Adrenal gland (tissue), 12 donors: ENCODE measurements around the gene ZBTB7B. TPM values are rescaled to one million over a fixed set of nuclear protein-coding genes. Genes with fewer than 3 reads are reported as not detected.

ENCODE experiments used
- DNase-seq, 7 donors: peaks; one replicate each; pipeline ENCODE4 v3.0.0-alpha.2; 2019 to 2020
- H3K27ac ChIP-seq, 5 donors: fragments of 200-600 bp; sonication (generic) in 4 of 5; 1 replicate in 3 of 5; 2 replicates in 2 of 5; pipeline versions ENCODE4 v1.5.1 to v1.8.0; 2016 to 2020; ENCODE audit warnings: mild to moderate bottlenecking in 1 of 5
- H3K27me3 ChIP-seq: fragments of 200-600 bp; 2 replicates; pipeline ENCODE4 v1.8.0; 2021
- H3K36me3 ChIP-seq, 2 donors: fragments of 200-600 bp; replicated peaks in 1 of 2; 1 replicate in 1 of 2; 2 replicates in 1 of 2; pipeline versions ENCODE4 v1.5.1 to v1.8.0; 2018 to 2022
- H3K4me1 ChIP-seq, 2 donors: fragments of 200-600 bp; replicated peaks in 1 of 2; 1 replicate in 1 of 2; 2 replicates in 1 of 2; pipeline versions ENCODE4 v1.5.1 to v1.8.0; 2018 to 2021
- H3K4me3 ChIP-seq, 4 donors: fragments of 200-600 bp; sonication (generic) in 3 of 4; one replicate each; pipeline ENCODE4 v1.5.1; 2016 to 2018
- H3K9me3 ChIP-seq, 3 donors: fragments of 200-600 bp; sonication (generic) in 1 of 3; replicated peaks in 1 of 3; 1 replicate in 2 of 3; 2 replicates in 1 of 3; pipeline versions ENCODE4 v1.5.1 to v1.8.0; 2016 to 2021
- CTCF ChIP-seq, 6 experiments: fragments of 450-650 bp in 4 of 6; fragments of 200-600 bp in 2 of 6; sonication (generic) in 1 of 6; IDR thresholded peaks; 1 replicate in 5 of 6; 2 replicates in 1 of 6; pipeline versions ENCODE4 v1.5.1 to v1.8.0; 2016 to 2021; ENCODE audit warnings: antibody characterized with exemption in 6 of 6, mild to moderate bottlenecking in 2 of 6, moderate library complexity in 1 of 6
- POLR2A ChIP-seq, 2 donors: fragments of 450-650 bp; IDR thresholded peaks; one replicate each; pipeline ENCODE4 v1.6.1; 2017; ENCODE audit warnings: antibody characterized with exemption in 2 of 2, mild to moderate bottlenecking in 2 of 2, moderate library complexity in 1 of 2
- WGBS, 4 donors: extraction: QIAGEN DNeasy Blood & Tissue Kit in 2 of 4; methylation state at CpG; one replicate each; pipeline versions ENCODE4 v1.1.5 to v1.1.7; 2013 to 2017; 5-methylcytosine and 5-hydroxymethylcytosine counted together
- intact Hi-C, 2 donors: fragments of 100-400 bp; cut with DNase I; formaldehyde crosslinking; loops; one replicate each; pipeline versions ENCODE4 v1.14.1 to v1.15.0; 2022 to 2023
- microRNA-seq, 3 donors: library from miRNA; unstranded; fragments of <30 nt; microRNA quantifications; one replicate each; pipeline ENCODE4, GENCODE V29; 2017 to 2020
- polyA plus RNA-seq, 3 donors: library from polyadenylated mRNA; stranded (reverse); fragments of 200-250 nt in 2 of 3; fragments of 350-450 nt in 1 of 3; fragmentation: Illumina TruSeq in 1 of 3; extraction: RNeasy Lipid Tissue Mini Kit (QIAGEN cat#74804) in 1 of 3; gene quantifications; one replicate each; pipeline ENCODE4 v1.2.3, GENCODE V29; 2013 to 2014
- small RNA-seq, 2 donors: library from RNA; depleted of rRNA; stranded (forward); fragments of <200 nt; gene quantifications; one replicate each; pipeline ENCODE3, GENCODE V24; 2016
- total RNA-seq, 9 donors: library from RNA; depleted of rRNA in 4 of 9; stranded (reverse); fragments of >200 nt in 4 of 9; fragments of 120-200 nt in 1 of 9; fragmentation: NEBNext Ultra II Directional in 1 of 9; extraction: Animal tissue kit (Norgen Biotek cat#: 25700) in 1 of 9; gene quantifications; one replicate each; pipeline versions ENCODE4 v1.1.0 to v1.2.4, GENCODE V29; 2013 to 2023
- donor health status: healthy with polysubstance abuse.
- donor health status: Bipolar disorder and iron deficiency.
- donor health status: DM: yes; HTN: yes; CAD: no.
- donor health status: DM: no; HTN: no; CAD: no.
- donor health status: DM: no; HTN: no; CAD: no.
- donor health status: DM: yes; HTN: yes; CAD: no.

ZBTB7B gene
- total and polyA plus RNA-seq, 12 donors: 22.4 to 126 (median 75.9) TPM

- H3K9me3 ChIP-seq: no peaks in the 10 kb centered on the region
- 5 to 11% (median 6%) methylated on average over 7 to 14 of the region's 14 CpGs for WGBS, 4 donors
- intact Hi-C loops: loop anchor here in 1 of 2 donors (5.0 kb wide), 1 partner anchor 157 kb away; no protein-coding TSS in a partner anchor
- DNase-seq: peak in 4 of 7 donors; percentile 42 to 62 (median 52)
- no peaks in the 10 kb centered on the region for H3K27me3 ChIP-seq
- TF ChIP-seq CTCF (IDR thresholded peaks at IDR 0.05) (no peak), POLR2A (IDR thresholded peaks at IDR 0.05) (no peak)
- H3K36me3 ChIP-seq: no peaks in the 10 kb centered on the region
- H3K4me1 ChIP-seq: peaks cover 11 to 40% of the 10 kb centered on the region in 2 donors
- H3K27ac ChIP-seq: peak overlapping the region; percentile 10 to 94 (median 78)
- H3K4me3 ChIP-seq: peak overlapping the region in 3 of 4 donors; percentile 63 to 89 (median 74)
Observed at GRCh38 chr1:155064111-155064831, 61.7 kb downstream of the ZBTB7B start.

GRCh38 chr1:155064832-155065429 lies 62.3 kb downstream of the ZBTB7B start:
- Histone ChIP-seq H3K27ac (peak overlapping the region; percentile 10 to 94 (median 78)), H3K36me3 (no peaks in the 10 kb centered on the region), H3K4me3 (peak overlapping the region in 1 of 4 donors; percentile 89), H3K9me3 (no peaks in the 10 kb centered on the region), H3K27me3 (no peaks in the 10 kb centered on the region), H3K4me1 (peaks cover 11 to 46% of the 10 kb centered on the region in 2 donors)
- peak in 5 of 7 donors; percentile 31 to 55 (median 53) for DNase-seq
- intact Hi-C loops: loop anchor here in 1 of 2 donors (5.0 kb wide), 1 partner anchor 158 kb away; no protein-coding TSS in a partner anchor
- WGBS, 4 donors: 35 to 56% (median 45%) methylated on average over 5 of the region's 5 CpGs
- peak in 1 of 2 donors; percentile 46 for TF ChIP-seq POLR2A (IDR thresholded peaks at IDR 0.05)
- no peak for TF ChIP-seq CTCF (IDR thresholded peaks at IDR 0.05)

- 80 to 92% (median 87%) methylated on average over 3 to 8 of the region's 8 CpGs for WGBS, 4 donors
- Histone ChIP-seq H3K4me1 (peaks cover 24 to 56% of the 10 kb centered on the region in 2 donors), H3K9me3 (no peaks in the 10 kb centered on the region), H3K4me3 (no peak overlapping the region), H3K27me3 (no peaks in the 10 kb centered on the region), H3K27ac (no peak overlapping the region), H3K36me3 (no peaks in the 10 kb centered on the region)
- TF ChIP-seq CTCF (IDR thresholded peaks at IDR 0.05) (no peak), POLR2A (IDR thresholded peaks at IDR 0.05) (no peak)
- no peak for DNase-seq
- intact Hi-C loops: no loop called here
Observed at GRCh38 chr1:155066777-155067176, 64.2 kb downstream of the ZBTB7B start.

Small RNA genes lying within 50 kb of the gene (microRNA-seq; reads per million reads assigned to microRNA genes)
- 0 to 0.57 (median 0.45) reads per million in 3 donors for gene MIR4258

Small RNA genes lying within 50 kb of the gene (small RNA-seq; reads per million reads assigned to genes)
- gene MIR4258: 0 reads per million in 2 donors

Other genes with a start within 250 kb of the ZBTB7B start
- gene KCNN3, start 132.5 kb upstream of the ZBTB7B start, total RNA-seq: 1 to 10 TPM in 5 of 9 donors, under 1 TPM in 4; 0.17 to 2.3 (median 1.1) TPM
- gene KCNN3, start 132.5 kb upstream of the ZBTB7B start, polyA plus RNA-seq: 1 to 10 TPM in 1 of 3 donors, under 1 TPM in 2; 0.34 to 2.0 (median 0.80) TPM
- 10 to 100 TPM; 12.6 to 70.0 (median 31.0) TPM for gene PMVK, start 66.1 kb upstream of the ZBTB7B start, total RNA-seq
- 10 to 100 TPM; 41.4 to 45.1 (median 42.1) TPM for gene PMVK, start 66.1 kb upstream of the ZBTB7B start, polyA plus RNA-seq
- gene PBXIP1, start 46.7 kb upstream of the ZBTB7B start, total RNA-seq: 100 to 1,000 TPM; 120 to 342 (median 278) TPM
- gene PBXIP1, start 46.7 kb upstream of the ZBTB7B start, polyA plus RNA-seq: 100 to 1,000 TPM in 2 of 3 donors, 10 to 100 TPM in 1; 97.0 to 184 (median 110) TPM
- gene PYGO2, start 41.0 kb upstream of the ZBTB7B start, total RNA-seq: 10 to 100 TPM; 26.2 to 61.1 (median 42.6) TPM
- 10 to 100 TPM; 28.2 to 44.1 (median 29.2) TPM for gene PYGO2, start 41.0 kb upstream of the ZBTB7B start, polyA plus RNA-seq
- 100 to 1,000 TPM in 7 of 9 donors, 10 to 100 TPM in 2; 80.3 to 240 (median 120) TPM for gene SHC1, start 32.1 kb upstream of the ZBTB7B start, total RNA-seq
- gene SHC1, start 32.1 kb upstream of the ZBTB7B start, polyA plus RNA-seq: 100 to 1,000 TPM; 167 to 260 (median 249) TPM
- 10 to 100 TPM; 23.2 to 87.0 (median 30.3) TPM for gene CKS1B, start 28.1 kb upstream of the ZBTB7B start, total RNA-seq
- 10 to 100 TPM; 12.4 to 51.0 (median 22.3) TPM for gene CKS1B, start 28.1 kb upstream of the ZBTB7B start, polyA plus RNA-seq
- 10 to 100 TPM; 21.6 to 43.0 (median 28.7) TPM for gene FLAD1, start 19.5 kb upstream of the ZBTB7B start, total RNA-seq
- gene FLAD1, start 19.5 kb upstream of the ZBTB7B start, polyA plus RNA-seq: 10 to 100 TPM; 30.7 to 65.5 (median 41.1) TPM
- gene LENEP, start 9.2 kb upstream of the ZBTB7B start, total RNA-seq: under 1 TPM in 1 of 9 donors, not detected in 8; 0.44 TPM
- not detected for gene LENEP, start 9.2 kb upstream of the ZBTB7B start, polyA plus RNA-seq
- 1 to 10 TPM in 3 of 9 donors, under 1 TPM in 4, not detected in 2; 0.14 to 2.4 (median 0.90) TPM for gene DCST2, start 31.0 kb downstream of the ZBTB7B start, total RNA-seq
- 10 to 100 TPM in 1 of 3 donors, 1 to 10 TPM in 1, under 1 TPM in 1; 0.24 to 15.2 (median 8.5) TPM for gene DCST2, start 31.0 kb downstream of the ZBTB7B start, polyA plus RNA-seq
- gene DCST1, start 31.0 kb downstream of the ZBTB7B start, total RNA-seq: not detected
- gene DCST1, start 31.0 kb downstream of the ZBTB7B start, polyA plus RNA-seq: not detected
- gene ADAM15, start 48.5 kb downstream of the ZBTB7B start, total RNA-seq: 10 to 100 TPM; 11.6 to 84.2 (median 58.3) TPM
- gene ADAM15, start 48.5 kb downstream of the ZBTB7B start, polyA plus RNA-seq: 100 to 1,000 TPM in 2 of 3 donors, 10 to 100 TPM in 1; 16.1 to 269 (median 240) TPM
- gene EFNA4, start 60.9 kb downstream of the ZBTB7B start, total RNA-seq: 10 to 100 TPM in 5 of 9 donors, 1 to 10 TPM in 4; 3.5 to 28.7 (median 12.7) TPM
- gene EFNA4, start 60.9 kb downstream of the ZBTB7B start, polyA plus RNA-seq: 10 to 100 TPM; 10.0 to 23.5 (median 12.1) TPM
- gene EFNA3, start 76.0 kb downstream of the ZBTB7B start, total RNA-seq: 1 to 10 TPM; 1.4 to 7.3 (median 2.7) TPM
- gene EFNA3, start 76.0 kb downstream of the ZBTB7B start, polyA plus RNA-seq: 1 to 10 TPM; 2.8 to 4.0 (median 3.7) TPM
- gene EFNA1, start 125.1 kb downstream of the ZBTB7B start, total RNA-seq: 10 to 100 TPM in 8 of 9 donors, 1 to 10 TPM in 1; 9.9 to 49.7 (median 27.7) TPM
- gene EFNA1, start 125.1 kb downstream of the ZBTB7B start, polyA plus RNA-seq: 10 to 100 TPM in 2 of 3 donors, 1 to 10 TPM in 1; 6.6 to 35.9 (median 30.2) TPM
- 100 to 1,000 TPM in 2 of 9 donors, 10 to 100 TPM in 7; 31.7 to 112 (median 50.6) TPM for gene SLC50A1, start 133.1 kb downstream of the ZBTB7B start, total RNA-seq
- gene SLC50A1, start 133.1 kb downstream of the ZBTB7B start, polyA plus RNA-seq: 100 to 1,000 TPM in 1 of 3 donors, 10 to 100 TPM in 2; 55.2 to 172 (median 61.8) TPM
- 100 to 1,000 TPM in 8 of 9 donors, 10 to 100 TPM in 1; 45.4 to 192 (median 159) TPM for gene DPM3, start 137.7 kb downstream of the ZBTB7B start, total RNA-seq
- 1,000 to 10,000 TPM in 2 of 3 donors, 1 to 10 TPM in 1; 6.8 to 1,427 (median 1,371) TPM for gene DPM3, start 137.7 kb downstream of the ZBTB7B start, polyA plus RNA-seq
- 100 to 1,000 TPM in 8 of 9 donors, 10 to 100 TPM in 1; 76.1 to 252 (median 154) TPM for gene KRTCAP2, start 170.5 kb downstream of the ZBTB7B start, total RNA-seq
- gene KRTCAP2, start 170.5 kb downstream of the ZBTB7B start, polyA plus RNA-seq: 100 to 1,000 TPM; 383 to 806 (median 704) TPM
- gene TRIM46, start 171.0 kb downstream of the ZBTB7B start, total RNA-seq: under 1 TPM in 7 of 9 donors, not detected in 2; 0.19 to 0.96 (median 0.44) TPM
- gene TRIM46, start 171.0 kb downstream of the ZBTB7B start, polyA plus RNA-seq: 1 to 10 TPM in 2 of 3 donors, under 1 TPM in 1; 0.38 to 5.6 (median 1.2) TPM
- 10 to 100 TPM in 7 of 9 donors, 1 to 10 TPM in 2; 7.1 to 38.6 (median 15.7) TPM for gene THBS3, start 205.1 kb downstream of the ZBTB7B start, total RNA-seq
- 100 to 1,000 TPM in 1 of 3 donors, 10 to 100 TPM in 1, 1 to 10 TPM in 1; 9.6 to 147 (median 71.3) TPM for gene THBS3, start 205.1 kb downstream of the ZBTB7B start, polyA plus RNA-seq
- 10 to 100 TPM; 39.2 to 83.8 (median 45.6) TPM for gene MTX1, start 205.9 kb downstream of the ZBTB7B start, total RNA-seq
- gene MTX1, start 205.9 kb downstream of the ZBTB7B start, polyA plus RNA-seq: 100 to 1,000 TPM in 1 of 3 donors, 10 to 100 TPM in 2; 26.7 to 111 (median 79.8) TPM